Panc1 (cell line): Measurements from ENCODE around the gene PSMD12. TPM values are rescaled to one million over a fixed set of nuclear protein-coding genes. Genes with fewer than 3 reads are reported as not detected.

Experiments used
- ATAC-seq: fragments of 200-7000 bp; cut with Tn5 transposase; 2 replicates; pipeline ENCODE4 v1.9.1; 2020; ENCODE audit warnings: mild to moderate bottlenecking, moderate library complexity
- BruUV-seq: library from RNA; stranded (reverse); fragments of 400-500 nt; replicated peaks from 2 replicates; lab custom pipeline; 2021; lab: Mats Ljungman, UMichigan
- CTCF ChIA-PET: fragments of 300-600 bp; sonication (Branson Sonifier 250); formaldehyde crosslinking; loops from one replicate; lab custom pipeline; 2022; ENCODE audit warnings: antibody characterized with exemption; lab: Charles Lee
- POLR2A ChIA-PET: fragments of 300-600 bp; sonication (Branson Sonifier 250); formaldehyde crosslinking; loops from one replicate; lab custom pipeline; 2022; ENCODE audit warnings: antibody characterized with exemption; lab: Charles Lee
- DNase-seq: peaks from one replicate; pipeline ENCODE4 v3.0.0-alpha.2; 2010; ENCODE audit warnings: low read depth, low spot score
- H3K27ac ChIP-seq: 2 replicates; pipeline ENCODE4 v1.5.1; 2011; ENCODE audit warnings: mild to moderate bottlenecking, low read length, inconsistent platforms
- H3K27me3 ChIP-seq: fragments of 200-500 bp; sonication (Bioruptor generic); 2 replicates; pipeline ENCODE4 v1.6.0; 2014; ENCODE audit warnings: low read length, inconsistent platforms; ENCODE audit not compliant: control insufficient read depth, insufficient read depth
- H3K36me3 ChIP-seq: fragments of 200-500 bp; sonication (Bioruptor generic); 2 replicates; pipeline ENCODE4 v1.5.1; 2014; ENCODE audit warnings: inconsistent platforms, mild to moderate bottlenecking, low read length, moderate library complexity; ENCODE audit not compliant: control insufficient read depth, insufficient read depth
- H3K4me1 ChIP-seq: 2 replicates; pipeline ENCODE4 v1.5.1; 2011; ENCODE audit warnings: inconsistent platforms, mild to moderate bottlenecking, low read length, moderate library complexity; ENCODE audit not compliant: control insufficient read depth, insufficient read depth
- H3K4me3 ChIP-seq, 2 experiments: 2 replicates each; pipeline ENCODE4 v1.5.1; 2011 to 2012; ENCODE audit warnings: low read depth in 2 of 2, low read length in 2 of 2, mild to moderate bottlenecking in 2 of 2, inconsistent platforms in 1 of 2, moderate library complexity in 1 of 2
- H3K9me3 ChIP-seq: fragments of 200-500 bp; sonication (Bioruptor generic); 2 replicates; pipeline ENCODE4 v1.5.1; 2014; ENCODE audit warnings: low read depth, mild to moderate bottlenecking, inconsistent platforms, low read length, moderate library complexity; ENCODE audit not compliant: control insufficient read depth, insufficient read depth
- POLR2AphosphoS5 ChIP-seq: IDR thresholded peaks from 2 replicates; pipeline ENCODE4 v1.6.1; 2012; ENCODE audit warnings: mild to moderate bottlenecking, low read depth, low read length, moderate library complexity
- SIN3A ChIP-seq: IDR thresholded peaks from 2 replicates; pipeline ENCODE4 v1.6.1; 2012; ENCODE audit warnings: low read depth, mild to moderate bottlenecking, low read length, moderate library complexity, borderline replicate concordance; ENCODE audit not compliant: insufficient read depth
- TCF7L2 ChIP-seq: IDR thresholded peaks from 2 replicates; pipeline ENCODE4 v1.6.1; 2011; ENCODE audit warnings: mild to moderate bottlenecking, low read depth, low read length, inconsistent platforms
- in situ Hi-C: cut with HindIII; loops from 2 replicates; pipeline ENCODE4 v1.10.0; 2016; ENCODE audit warnings: low sequenced_read_pairs, low pct_unique_long_range_greater_than_20kb
- intact Hi-C: fragments of 100-400 bp; cut with micrococcal nuclease; formaldehyde crosslinking; loops from one replicate; pipeline ENCODE4 v1.10.0; 2022; ENCODE audit not compliant: unreplicated experiment
- total RNA-seq: library from RNA; stranded (reverse); gene quantifications from one replicate; pipeline ENCODE4 v1.2.1, GENCODE V29; 2021; ENCODE audit not compliant: unreplicated experiment
- TF ChIP-seq, protein P1 (sequence below), 2 experiments: IDR thresholded peaks; 2 replicates each; pipeline ENCODE4 v1.6.1; 2011 to 2012; ENCODE audit warnings: low read depth in 2 of 2, control low read depth in 1 of 2, low read length in 1 of 2, mild to moderate bottlenecking in 1 of 2, moderate library complexity in 1 of 2; ENCODE audit not compliant: insufficient read depth in 1 of 2
- TF ChIP-seq, protein P2 (sequence below): fragments of 450-650 bp; IDR thresholded peaks from 2 replicates; pipeline ENCODE4 v1.5.1; 2017; ENCODE audit warnings: mild to moderate bottlenecking

PSMD12 gene
- total RNA-seq, 1 experiment from 2014 or later, result 50.2 TPM

DNA sequence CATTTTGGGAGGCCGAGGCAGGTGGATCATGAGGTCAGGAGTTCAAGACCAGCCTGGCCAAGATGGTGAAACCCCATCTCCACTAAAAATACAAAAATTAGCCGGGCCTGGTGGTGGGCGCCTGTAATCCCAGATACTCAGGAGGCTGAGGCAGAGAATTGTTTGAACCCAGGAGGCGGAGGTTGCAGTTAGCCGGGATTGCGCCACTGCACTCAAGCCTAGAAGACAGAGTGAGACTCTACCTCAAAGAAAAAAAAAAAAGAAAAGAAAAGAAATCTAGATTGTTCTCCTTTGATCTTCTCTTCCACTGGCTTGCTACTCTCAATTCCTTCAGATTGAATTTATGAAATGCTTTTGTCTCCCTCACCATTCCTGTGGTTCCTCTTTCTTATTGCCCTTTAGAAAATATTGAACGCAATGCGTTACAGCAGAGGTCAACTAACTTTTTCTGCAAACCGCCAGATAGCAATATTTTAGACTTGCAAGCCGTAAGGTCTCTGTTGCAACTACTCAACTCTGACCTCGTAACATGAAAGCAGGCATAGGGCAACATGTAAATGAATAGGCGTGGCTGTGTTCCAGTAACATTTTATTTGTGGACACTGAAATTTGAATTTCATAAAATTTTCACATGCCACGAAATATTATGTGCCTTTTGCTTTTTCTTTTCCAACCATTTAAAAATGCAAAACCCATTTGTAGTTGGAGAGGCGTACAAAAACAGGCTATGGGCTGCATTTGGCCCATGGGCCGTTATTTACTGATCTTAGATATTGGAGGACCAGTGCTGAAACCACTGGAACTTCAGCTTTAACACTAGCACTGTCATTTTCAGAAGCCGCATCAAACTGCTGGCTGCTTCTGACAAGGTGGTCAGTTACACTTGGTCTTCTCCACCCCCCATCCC lies 35.5 kb upstream of the PSMD12 start:
- DNase-seq, result no peak
- H3K4me1 ChIP-seq, result peaks cover 12% of the 10 kb centered on the region
- ChIA-PET POLR2A (no interaction called here), CTCF (no interaction called here)
- intact Hi-C loops, result no loop called here
- ATAC-seq, result no peak
- no peaks in the 10 kb centered on the region for H3K36me3 ChIP-seq
- no peak overlapping the region for H3K4me3 ChIP-seq
- in situ Hi-C loops, result no loop called here
- no peak overlapping the region; the same call in 1 of the 2 replicates for H3K27ac ChIP-seq
- no peaks in the 10 kb centered on the region for H3K27me3 ChIP-seq
- no peaks in the 10 kb centered on the region for H3K9me3 ChIP-seq
- no TSS peak for BruUV-seq
- TF ChIP-seq, protein P1, sequence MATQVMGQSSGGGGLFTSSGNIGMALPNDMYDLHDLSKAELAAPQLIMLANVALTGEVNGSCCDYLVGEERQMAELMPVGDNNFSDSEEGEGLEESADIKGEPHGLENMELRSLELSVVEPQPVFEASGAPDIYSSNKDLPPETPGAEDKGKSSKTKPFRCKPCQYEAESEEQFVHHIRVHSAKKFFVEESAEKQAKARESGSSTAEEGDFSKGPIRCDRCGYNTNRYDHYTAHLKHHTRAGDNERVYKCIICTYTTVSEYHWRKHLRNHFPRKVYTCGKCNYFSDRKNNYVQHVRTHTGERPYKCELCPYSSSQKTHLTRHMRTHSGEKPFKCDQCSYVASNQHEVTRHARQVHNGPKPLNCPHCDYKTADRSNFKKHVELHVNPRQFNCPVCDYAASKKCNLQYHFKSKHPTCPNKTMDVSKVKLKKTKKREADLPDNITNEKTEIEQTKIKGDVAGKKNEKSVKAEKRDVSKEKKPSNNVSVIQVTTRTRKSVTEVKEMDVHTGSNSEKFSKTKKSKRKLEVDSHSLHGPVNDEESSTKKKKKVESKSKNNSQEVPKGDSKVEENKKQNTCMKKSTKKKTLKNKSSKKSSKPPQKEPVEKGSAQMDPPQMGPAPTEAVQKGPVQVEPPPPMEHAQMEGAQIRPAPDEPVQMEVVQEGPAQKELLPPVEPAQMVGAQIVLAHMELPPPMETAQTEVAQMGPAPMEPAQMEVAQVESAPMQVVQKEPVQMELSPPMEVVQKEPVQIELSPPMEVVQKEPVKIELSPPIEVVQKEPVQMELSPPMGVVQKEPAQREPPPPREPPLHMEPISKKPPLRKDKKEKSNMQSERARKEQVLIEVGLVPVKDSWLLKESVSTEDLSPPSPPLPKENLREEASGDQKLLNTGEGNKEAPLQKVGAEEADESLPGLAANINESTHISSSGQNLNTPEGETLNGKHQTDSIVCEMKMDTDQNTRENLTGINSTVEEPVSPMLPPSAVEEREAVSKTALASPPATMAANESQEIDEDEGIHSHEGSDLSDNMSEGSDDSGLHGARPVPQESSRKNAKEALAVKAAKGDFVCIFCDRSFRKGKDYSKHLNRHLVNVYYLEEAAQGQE (IDR thresholded peaks at IDR 0.05; ENCODE audit: insufficient read depth in 1 of 2, low read depth in 2 of 2, low read length in 1 of 2), result no peak
- TF ChIP-seq POLR2AphosphoS5 (no peak), SIN3A (no peak), TCF7L2 (no peak)
- TF ChIP-seq, protein P2, sequence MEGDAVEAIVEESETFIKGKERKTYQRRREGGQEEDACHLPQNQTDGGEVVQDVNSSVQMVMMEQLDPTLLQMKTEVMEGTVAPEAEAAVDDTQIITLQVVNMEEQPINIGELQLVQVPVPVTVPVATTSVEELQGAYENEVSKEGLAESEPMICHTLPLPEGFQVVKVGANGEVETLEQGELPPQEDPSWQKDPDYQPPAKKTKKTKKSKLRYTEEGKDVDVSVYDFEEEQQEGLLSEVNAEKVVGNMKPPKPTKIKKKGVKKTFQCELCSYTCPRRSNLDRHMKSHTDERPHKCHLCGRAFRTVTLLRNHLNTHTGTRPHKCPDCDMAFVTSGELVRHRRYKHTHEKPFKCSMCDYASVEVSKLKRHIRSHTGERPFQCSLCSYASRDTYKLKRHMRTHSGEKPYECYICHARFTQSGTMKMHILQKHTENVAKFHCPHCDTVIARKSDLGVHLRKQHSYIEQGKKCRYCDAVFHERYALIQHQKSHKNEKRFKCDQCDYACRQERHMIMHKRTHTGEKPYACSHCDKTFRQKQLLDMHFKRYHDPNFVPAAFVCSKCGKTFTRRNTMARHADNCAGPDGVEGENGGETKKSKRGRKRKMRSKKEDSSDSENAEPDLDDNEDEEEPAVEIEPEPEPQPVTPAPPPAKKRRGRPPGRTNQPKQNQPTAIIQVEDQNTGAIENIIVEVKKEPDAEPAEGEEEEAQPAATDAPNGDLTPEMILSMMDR, result no peak

DNA sequence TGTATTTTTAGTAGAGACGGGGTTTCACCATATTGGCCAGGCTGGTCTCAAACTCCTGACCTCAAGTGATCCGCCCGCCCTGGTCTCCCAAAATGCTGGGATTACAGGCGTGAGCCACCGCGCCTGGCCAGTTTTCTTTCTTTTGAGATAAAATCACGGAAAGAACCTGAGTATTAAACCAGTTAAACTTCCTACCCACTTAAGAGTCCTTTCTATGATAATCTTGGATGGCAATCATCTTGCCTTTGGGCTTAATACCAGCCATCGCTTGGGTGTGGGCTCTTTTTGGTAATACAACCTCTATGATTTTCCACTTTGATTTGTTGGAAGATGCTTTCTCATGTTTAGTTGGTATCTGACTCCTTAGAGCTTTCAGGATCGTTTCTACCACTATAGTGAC lies 34.7 kb upstream of the PSMD12 start:
- intact Hi-C loops, result no loop called here
- Histone ChIP-seq H3K27me3 (no peaks in the 10 kb centered on the region), H3K36me3 (no peaks in the 10 kb centered on the region), H3K4me1 (peaks cover 12% of the 10 kb centered on the region), H3K27ac (no peak overlapping the region), H3K4me3 (no peak overlapping the region), H3K9me3 (no peaks in the 10 kb centered on the region)
- POLR2A ChIA-PET, result no interaction called here
- in situ Hi-C loops, result no loop called here
- no TSS peak for BruUV-seq
- TF ChIP-seq TCF7L2, result no peak
- TF ChIP-seq POLR2AphosphoS5, result no peak
- no peak for TF ChIP-seq SIN3A
- TF ChIP-seq, protein P1 (IDR thresholded peaks at IDR 0.05; ENCODE audit: insufficient read depth in 1 of 2, low read depth in 2 of 2, low read length in 1 of 2), result no peak
- TF ChIP-seq, protein P2, result no peak
- CTCF ChIA-PET, result no interaction called here
- DNase-seq, result no peak
- no peak for ATAC-seq
